NCI-H1105 treated with DMSO at 0.1 percent for 48 hours (cell line): ENCODE measurements around the gene CD79A.
"Not testable (repeated sequence)": the region's sequence is repeated elsewhere in the genome, so short reads cannot be mapped to it uniquely, and the experiment has no call there.

ENCODE experiments used
- DNase-seq: peaks from one replicate; lab custom pipeline; 2025; lab: John Stamatoyannopoulos, UW

CD79A gene

GRCh38 chr19:41863209-41863931 lies 13.7 kb upstream of the CD79A start:
- DNase-seq, result no peak

GRCh38 chr19:41864374-41864773 lies 12.7 kb upstream of the CD79A start:
- DNase-seq, result no peak

GRCh38 chr19:41866284-41866683 lies 10.8 kb upstream of the CD79A start:
- no peak for DNase-seq

GRCh38 chr19:41868120-41868988 lies 8.7 kb upstream of the CD79A start:
- peak; percentile 47 for DNase-seq

GRCh38 chr19:41868989-41869300 lies 8.1 kb upstream of the CD79A start:
- no peak for DNase-seq

- DNase-seq, result peak; percentile 43
Observed at GRCh38 chr19:41869374-41869955, 7.6 kb upstream of the CD79A start.

GRCh38 chr19:41870401-41870873 lies 6.6 kb upstream of the CD79A start:
- no peak for DNase-seq

GRCh38 chr19:41871573-41872383 lies 5.3 kb upstream of the CD79A start:
- no peak for DNase-seq

GRCh38 chr19:41872384-41872774 lies 4.7 kb upstream of the CD79A start:
- DNase-seq, result no peak

GRCh38 chr19:41872775-41873647 lies 4.1 kb upstream of the CD79A start:
- peak; percentile 50 for DNase-seq

- not testable (repeated sequence) for DNase-seq
Observed at GRCh38 chr19:41875973-41876372, 1.1 kb upstream of the CD79A start.

GRCh38 chr19:41877916-41878905 lies 1.1 kb downstream of the CD79A start:
- DNase-seq, result no peak

- no peak for DNase-seq
Observed at GRCh38 chr19:41879080-41879479, 2.0 kb downstream of the CD79A start.

GRCh38 chr19:41879670-41880328 lies 2.7 kb downstream of the CD79A start:
- no peak for DNase-seq

GRCh38 chr19:41880329-41880708 lies 3.2 kb downstream of the CD79A start:
- no peak for DNase-seq

- no peak for DNase-seq
Observed at GRCh38 chr19:41882568-41883462, 5.7 kb downstream of the CD79A start, which contains the start of gene ARHGEF1. Gene ARHGEF1, plus strand, starts transcription at chr19:41883184. Its CDS starts 4,899 bp downstream, at chr19:41888083.

GRCh38 chr19:41883463-41883820 lies 6.4 kb downstream of the CD79A start:
- DNase-seq, result no peak
